HG03342 (cell line): ENCODE results near the gene PLK5.
"Not testable (repeated sequence)": the region's sequence is repeated elsewhere in the genome, so short reads cannot be mapped to it uniquely, and the experiment has no call there.

Experiments
- ATAC-seq: cut with Tn5 transposase; IDR thresholded peaks from one replicate; pipeline ENCODE4 v1.9.1; 2021; ENCODE audit warnings: mild to moderate bottlenecking, moderate library complexity; ENCODE audit not compliant: unreplicated experiment

The PLK5 gene

GRCh38 chr19:1491114-1491848 is 32.6 kb upstream of the PLK5 start, which contains the start of gene REEP6:
Gene REEP6, plus strand, starts transcription at chr19:1491181. Its CDS starts 89 bp downstream, at chr19:1491270.
- ATAC-seq, result no peak

- ATAC-seq, result no peak
Observed at GRCh38 chr19:1491849-1492170, 32.1 kb upstream of the PLK5 start.

- ATAC-seq, result no peak
Observed at GRCh38 chr19:1492474-1493006, 31.3 kb upstream of the PLK5 start.

GRCh38 chr19:1494115-1494815 is 29.6 kb upstream of the PLK5 start:
- ATAC-seq, result no peak

- no peak for ATAC-seq
Observed at GRCh38 chr19:1495051-1495798, 28.7 kb upstream of the PLK5 start.

GRCh38 chr19:1495799-1496713 is 27.8 kb upstream of the PLK5 start:
- no peak for ATAC-seq

- no peak for ATAC-seq
Observed at GRCh38 chr19:1496714-1497577, 26.9 kb upstream of the PLK5 start.

- no peak for ATAC-seq
Observed at GRCh38 chr19:1497578-1498235, 26.2 kb upstream of the PLK5 start.

- ATAC-seq, result not testable (repeated sequence)
Observed at GRCh38 chr19:1499231-1499630, 24.6 kb upstream of the PLK5 start.

- ATAC-seq, result no peak
Observed at GRCh38 chr19:1501200-1501595, 22.7 kb upstream of the PLK5 start.

GRCh38 chr19:1502433-1503088 is 21.3 kb upstream of the PLK5 start:
- no peak for ATAC-seq

GRCh38 chr19:1503089-1503924 is 20.6 kb upstream of the PLK5 start:
- no peak for ATAC-seq

- ATAC-seq, result no peak
Observed at GRCh38 chr19:1503925-1504773, 19.7 kb upstream of the PLK5 start.

- no peak for ATAC-seq
Observed at GRCh38 chr19:1505012-1505411, 18.9 kb upstream of the PLK5 start.

GRCh38 chr19:1505991-1506881 is 17.6 kb upstream of the PLK5 start:
- ATAC-seq, result no peak

- no peak for ATAC-seq
Observed at GRCh38 chr19:1507192-1507660, 16.7 kb upstream of the PLK5 start.
